K562 (cell line): ENCODE data around the gene NET1.

Experiments
- BRF2 ChIP-seq: IDR thresholded peaks from 3 replicates; pipeline ENCODE4 v1.6.1; 2011; ENCODE audit warnings: borderline replicate concordance, mild to moderate bottlenecking; ENCODE audit not compliant: insufficient read length, insufficient read depth
- FOSL1 ChIP-seq: fragments of 200-800 bp; sonication (Bioruptor generic); conservative IDR thresholded peaks from 2 replicates; pipeline ENCODE4 v1.6.1; 2016; ENCODE audit warnings: missing genetic modification characterization, missing compliant biosample characterization
- MYNN ChIP-seq, 2 experiments: sonication (generic); formaldehyde crosslinking in 1 of 2; IDR thresholded peaks; 2 replicates each; pipeline versions ENCODE4 v1.5.0 to v1.6.1; 2016 to 2020; ENCODE audit warnings: antibody characterized with exemption in 1 of 2, missing genetic modification reagents in 1 of 2
- POLR2AphosphoS5 ChIP-seq: IDR thresholded peaks from 2 replicates; pipeline ENCODE4 v1.6.1; 2011; ENCODE audit warnings: mild to moderate bottlenecking, low read depth, low read length, moderate library complexity; ENCODE audit not compliant: control insufficient read depth, insufficient read depth
- SMC3 ChIP-seq: conservative IDR thresholded peaks from 2 replicates; pipeline ENCODE4 v1.6.1; 2011; ENCODE audit warnings: low read depth, low read length, improper control_type of control experiment; ENCODE audit not compliant: insufficient read depth
- ZNF197 ChIP-seq: fragments of 200-800 bp; sonication (Bioruptor generic); IDR thresholded peaks from 2 replicates; pipeline ENCODE4 v1.6.1; 2016; ENCODE audit warnings: low read depth, missing genetic modification characterization, missing compliant biosample characterization
- TF ChIP-seq, protein P1 (sequence below), 3 experiments: IDR thresholded peaks in 2 of 3; conservative IDR thresholded peaks in 1 of 3; 2 replicates each; pipeline ENCODE4 v1.5.1; 2011 to 2012; ENCODE audit warnings: low read length in 3 of 3, mild to moderate bottlenecking in 3 of 3, control low read depth in 2 of 3, improper control_type of control experiment in 1 of 3, inconsistent platforms in 1 of 3, low read depth in 1 of 3, mixed read lengths in 1 of 3, moderate library complexity in 1 of 3; ENCODE audit not compliant: insufficient read depth in 2 of 3

DNA sequence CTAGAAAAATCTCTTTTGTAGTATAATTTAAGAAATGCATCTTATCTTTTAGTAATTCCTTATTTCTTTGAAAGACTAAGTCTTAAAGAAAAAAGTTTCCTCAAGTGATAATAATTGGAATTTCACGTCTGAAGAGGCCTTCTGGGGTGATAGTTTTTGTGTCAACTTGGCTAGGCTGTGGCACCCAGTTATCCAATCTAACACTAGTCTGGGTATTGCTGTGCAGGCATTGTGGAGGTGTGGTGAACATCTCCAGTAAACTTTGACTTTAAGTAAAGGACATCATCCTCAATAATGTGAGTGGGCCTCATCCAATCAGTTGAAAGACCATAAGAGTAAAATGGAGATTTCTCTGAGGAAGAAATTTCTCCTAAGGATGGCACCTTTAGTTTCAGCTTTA lies 5.4 kb upstream of the NET1 start:
- TF ChIP-seq FOSL1 (tag) (no peak), ZNF197 (CRISPR knock-in tag) (no peak), MYNN (IDR thresholded peaks at IDR 0.05) (no peak), MYNN (CRISPR knock-in tag; IDR thresholded peaks at IDR 0.05) (no peak), POLR2AphosphoS5 (no peak), BRF2 (no peak), SMC3 (no peak)
- TF ChIP-seq, protein P1, sequence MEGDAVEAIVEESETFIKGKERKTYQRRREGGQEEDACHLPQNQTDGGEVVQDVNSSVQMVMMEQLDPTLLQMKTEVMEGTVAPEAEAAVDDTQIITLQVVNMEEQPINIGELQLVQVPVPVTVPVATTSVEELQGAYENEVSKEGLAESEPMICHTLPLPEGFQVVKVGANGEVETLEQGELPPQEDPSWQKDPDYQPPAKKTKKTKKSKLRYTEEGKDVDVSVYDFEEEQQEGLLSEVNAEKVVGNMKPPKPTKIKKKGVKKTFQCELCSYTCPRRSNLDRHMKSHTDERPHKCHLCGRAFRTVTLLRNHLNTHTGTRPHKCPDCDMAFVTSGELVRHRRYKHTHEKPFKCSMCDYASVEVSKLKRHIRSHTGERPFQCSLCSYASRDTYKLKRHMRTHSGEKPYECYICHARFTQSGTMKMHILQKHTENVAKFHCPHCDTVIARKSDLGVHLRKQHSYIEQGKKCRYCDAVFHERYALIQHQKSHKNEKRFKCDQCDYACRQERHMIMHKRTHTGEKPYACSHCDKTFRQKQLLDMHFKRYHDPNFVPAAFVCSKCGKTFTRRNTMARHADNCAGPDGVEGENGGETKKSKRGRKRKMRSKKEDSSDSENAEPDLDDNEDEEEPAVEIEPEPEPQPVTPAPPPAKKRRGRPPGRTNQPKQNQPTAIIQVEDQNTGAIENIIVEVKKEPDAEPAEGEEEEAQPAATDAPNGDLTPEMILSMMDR (IDR thresholded peaks at IDR 0.05 in 2 of 3, conservative IDR thresholded peaks at IDR 0.05 in 1 of 3; ENCODE audit: insufficient read depth in 2 of 3, low read depth in 1 of 3, low read length in 3 of 3) = no peak
